Breast epithelium (tissue), 3 donors: ENCODE data around the gene CDON.

Experiments used
- POLR2A ChIP-seq: fragments of 450-650 bp; IDR thresholded peaks from one replicate; pipeline ENCODE4 v1.6.1; 2016; ENCODE audit warnings: antibody characterized with exemption, mild to moderate bottlenecking, moderate library complexity
- TF ChIP-seq, protein P1 (sequence below), 3 donors: fragments of 450-650 bp; IDR thresholded peaks; one replicate each; pipeline ENCODE4 v1.5.1; 2016 to 2017; ENCODE audit warnings: antibody characterized with exemption in 3 of 3, mild to moderate bottlenecking in 3 of 3, moderate library complexity in 3 of 3

DNA sequence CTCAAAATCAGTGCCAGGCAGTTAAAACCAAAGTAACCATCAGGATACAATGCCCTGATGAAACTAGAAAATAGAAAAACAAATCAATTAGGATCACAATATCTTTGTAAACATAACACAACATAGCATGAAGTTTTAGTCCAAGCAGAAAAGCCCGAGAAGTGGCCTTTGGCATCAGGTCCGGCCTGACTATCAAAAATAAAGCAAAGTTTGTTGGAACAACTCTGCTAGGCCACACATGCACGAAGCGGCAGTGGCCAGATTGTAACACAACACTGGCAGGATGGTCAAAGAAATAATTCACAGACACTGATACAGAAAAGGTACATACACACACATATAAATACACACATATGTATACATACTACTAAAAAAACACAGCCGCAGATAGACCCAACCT, 26.9 kb downstream of the CDON start:
- TF ChIP-seq, protein P1, sequence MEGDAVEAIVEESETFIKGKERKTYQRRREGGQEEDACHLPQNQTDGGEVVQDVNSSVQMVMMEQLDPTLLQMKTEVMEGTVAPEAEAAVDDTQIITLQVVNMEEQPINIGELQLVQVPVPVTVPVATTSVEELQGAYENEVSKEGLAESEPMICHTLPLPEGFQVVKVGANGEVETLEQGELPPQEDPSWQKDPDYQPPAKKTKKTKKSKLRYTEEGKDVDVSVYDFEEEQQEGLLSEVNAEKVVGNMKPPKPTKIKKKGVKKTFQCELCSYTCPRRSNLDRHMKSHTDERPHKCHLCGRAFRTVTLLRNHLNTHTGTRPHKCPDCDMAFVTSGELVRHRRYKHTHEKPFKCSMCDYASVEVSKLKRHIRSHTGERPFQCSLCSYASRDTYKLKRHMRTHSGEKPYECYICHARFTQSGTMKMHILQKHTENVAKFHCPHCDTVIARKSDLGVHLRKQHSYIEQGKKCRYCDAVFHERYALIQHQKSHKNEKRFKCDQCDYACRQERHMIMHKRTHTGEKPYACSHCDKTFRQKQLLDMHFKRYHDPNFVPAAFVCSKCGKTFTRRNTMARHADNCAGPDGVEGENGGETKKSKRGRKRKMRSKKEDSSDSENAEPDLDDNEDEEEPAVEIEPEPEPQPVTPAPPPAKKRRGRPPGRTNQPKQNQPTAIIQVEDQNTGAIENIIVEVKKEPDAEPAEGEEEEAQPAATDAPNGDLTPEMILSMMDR (IDR thresholded peaks at IDR 0.05), result no peak
- no peak for TF ChIP-seq POLR2A
